ENCODE measurements around the gene DCP1A. TPM values are rescaled to one million over a fixed set of nuclear protein-coding genes. Genes with fewer than 3 reads are reported as not detected.
A peak's percentile ranks its signal among the peaks of the same experiment; 100 is the strongest.

DCP1A gene
- total and polyA plus RNA-seq, 2 of the 13 experiments (the other 11 are each of a cell fraction or from before 2014, with no cell fraction given) = 14.2 to 41.2 TPM

GRCh38 chr3:53269888-53270880 is 77.2 kb downstream of the DCP1A start (continued):
- TF ChIP-seq ZNF678 (CRISPR knock-in tag; IDR thresholded peaks at IDR 0.05) (no peak), CC2D1A (CRISPR knock-in tag; IDR thresholded peaks at IDR 0.05) (0 out of 2 replicates have a peak, but pooled peaks have one; percentile 18), CBX5 (CRISPR knock-in tag; IDR thresholded peaks at IDR 0.05; ENCODE audit: borderline replicate concordance) (peak; percentile 79; the same call in 1 of the 2 replicates), ZNF362 (CRISPR knock-in tag; IDR thresholded peaks at IDR 0.05; ENCODE audit: borderline replicate concordance) (peak; percentile 81), CTCF (CRISPR knock-in tag; IDR thresholded peaks at IDR 0.05) (peak; percentile 33), MEIS1 (CRISPR knock-in tag; IDR thresholded peaks at IDR 0.05; ENCODE audit: borderline replicate concordance) (no peak), JUN (CRISPR knock-in tag; IDR thresholded peaks at IDR 0.05) (no peak), ZNF33A (CRISPR knock-in tag; IDR thresholded peaks at IDR 0.05; ENCODE audit: borderline replicate concordance) (no peak), CHD4 (IDR thresholded peaks at IDR 0.05; ENCODE audit: borderline replicate concordance, low read length) (no peak), HNF4G (IDR thresholded peaks at IDR 0.05; ENCODE audit: borderline replicate concordance, low read depth, low read length) (no peak), HNF4G (CRISPR knock-in tag; IDR thresholded peaks at IDR 0.05; ENCODE audit: borderline replicate concordance, low read depth) (no peak), ZEB1 (IDR thresholded peaks at IDR 0.05; ENCODE audit: insufficient replicate concordance, low read depth) (no peak), REXO4 (CRISPR knock-in tag; IDR thresholded peaks at IDR 0.05; ENCODE audit: borderline replicate concordance) (no peak), ZNF747 (CRISPR knock-in tag; IDR thresholded peaks at IDR 0.05; ENCODE audit: borderline replicate concordance) (no peak), E2F1 (CRISPR knock-in tag; IDR thresholded peaks at IDR 0.05) (no peak), ZFP91 (CRISPR knock-in tag; IDR thresholded peaks at IDR 0.05; ENCODE audit: borderline replicate concordance) (peak; percentile 62; the same call in 1 of the 2 replicates), CREB3 (CRISPR knock-in tag; IDR thresholded peaks at IDR 0.05) (no peak)
